BLaER1 treated with 17β-estradiol and CSF1 and Interleukin-3, amounts not matched to agents 10 nM and 100 nM (cell line): ENCODE measurements around the gene GSTO2.

Source experiments
- H3K27ac ChIP-seq, 11 experiments: shearing (Covaris generic); formaldehyde crosslinking; 2 replicates each; pipeline ENCODE4 v1.8.1; 2022
- H3K27me3 ChIP-seq, 11 experiments: shearing (Covaris generic); formaldehyde crosslinking; 2 replicates each; pipeline ENCODE4 v1.8.1; 2022
- H3K36me3 ChIP-seq, 11 experiments: shearing (Covaris generic); formaldehyde crosslinking; 2 replicates each; pipeline ENCODE4 v1.8.1; 2022
- H3K4me1 ChIP-seq, 10 experiments: shearing (Covaris generic); formaldehyde crosslinking; 2 replicates each; pipeline ENCODE4 v1.8.1; 2022
- H3K4me2 ChIP-seq, 11 experiments: shearing (Covaris generic); formaldehyde crosslinking; 2 replicates each; pipeline ENCODE4 v1.8.1; 2022
- H3K4me3 ChIP-seq, 10 experiments: shearing (Covaris generic); formaldehyde crosslinking; 2 replicates each; pipeline ENCODE4 v1.8.1; 2022
- H3K9ac ChIP-seq, 11 experiments: shearing (Covaris generic); formaldehyde crosslinking; 2 replicates each; pipeline ENCODE4 v1.8.1; 2022
- H3K9me3 ChIP-seq, 11 experiments: shearing (Covaris generic); formaldehyde crosslinking; replicated peaks in 1 of 11; 2 replicates each; pipeline ENCODE4 v1.8.1; 2022
- H4K20me1 ChIP-seq, 11 experiments: shearing (Covaris generic); formaldehyde crosslinking; 2 replicates each; pipeline ENCODE4 v1.8.1; 2022
- Cebpa-rat ChIP-seq, 11 experiments: shearing (Covaris generic); IDR thresholded peaks; 2 replicates each; pipeline ENCODE4 v1.8.1; 2022

The GSTO2 gene

GRCh38 chr10:104267721-104268404, 1.1 kb upstream of the GSTO2 start:
- Histone ChIP-seq H3K9me3 (peaks cover 0 to 9% (median 0%) of the 10 kb centered on the region in 11 experiments; a peak in 6 of 22 replicates), H4K20me1 (peaks cover 4 to 55% (median 37%) of the 10 kb centered on the region in 11 experiments; a peak in 17 of 22 replicates), H3K4me1 (peaks cover 13 to 24% (median 18%) of the 10 kb centered on the region in 10 experiments; a peak in 19 of 20 replicates), H3K4me2 (peak overlapping the region; percentile 62 to 89 (median 78)), H3K4me3 (peak overlapping the region; percentile 55 to 85 (median 75)), H3K27me3 (no peaks in the 10 kb centered on the region), H3K9ac (peak overlapping the region in 9 of 11 experiments; percentile 73 to 86 (median 82); a peak in 14 of 22 replicates), H3K27ac (peak overlapping the region in 9 of 11 experiments; percentile 78 to 87 (median 82); a peak in 15 of 22 replicates), H3K36me3 (peaks cover 53 to 69% (median 58%) of the 10 kb centered on the region in 11 experiments)
- TF ChIP-seq Cebpa-rat (IDR thresholded peaks at IDR 0.05): no peak

DNA sequence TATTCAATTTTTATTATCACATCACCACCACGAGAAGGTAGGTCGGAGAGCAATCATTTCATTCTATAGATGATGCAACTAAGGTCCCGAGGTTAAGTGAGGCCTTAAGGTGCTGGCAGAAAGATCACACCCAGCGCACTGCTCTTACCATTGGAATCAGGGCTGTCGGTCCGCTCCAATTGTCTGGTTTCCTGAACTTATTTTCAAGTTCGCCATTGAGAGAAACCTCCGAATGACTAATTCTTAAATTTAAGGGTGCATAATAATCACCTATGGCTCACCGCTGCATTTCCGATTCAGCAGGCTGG, 625 bp upstream of the GSTO2 start:
- Histone ChIP-seq H3K4me1 (peaks cover 10 to 24% (median 18%) of the 10 kb centered on the region in 10 experiments; a peak in 19 of 20 replicates), H3K9ac (peak overlapping the region; percentile 72 to 86 (median 81)), H3K4me3 (peak overlapping the region; percentile 55 to 85 (median 75)), H3K9me3 (peaks cover 0 to 9% (median 0%) of the 10 kb centered on the region in 11 experiments; a peak in 6 of 22 replicates), H3K4me2 (peak overlapping the region; percentile 62 to 89 (median 78)), H4K20me1 (peaks cover 2 to 50% (median 32%) of the 10 kb centered on the region in 11 experiments; a peak in 16 of 22 replicates), H3K36me3 (peaks cover 48 to 64% (median 53%) of the 10 kb centered on the region in 11 experiments), H3K27me3 (peaks cover 0 to 3% (median 0%) of the 10 kb centered on the region in 11 experiments; a peak in 2 of 22 replicates), H3K27ac (peak overlapping the region; percentile 39 to 87 (median 79); a peak in 21 of 22 replicates)
- TF ChIP-seq Cebpa-rat (IDR thresholded peaks at IDR 0.05): no peak

DNA sequence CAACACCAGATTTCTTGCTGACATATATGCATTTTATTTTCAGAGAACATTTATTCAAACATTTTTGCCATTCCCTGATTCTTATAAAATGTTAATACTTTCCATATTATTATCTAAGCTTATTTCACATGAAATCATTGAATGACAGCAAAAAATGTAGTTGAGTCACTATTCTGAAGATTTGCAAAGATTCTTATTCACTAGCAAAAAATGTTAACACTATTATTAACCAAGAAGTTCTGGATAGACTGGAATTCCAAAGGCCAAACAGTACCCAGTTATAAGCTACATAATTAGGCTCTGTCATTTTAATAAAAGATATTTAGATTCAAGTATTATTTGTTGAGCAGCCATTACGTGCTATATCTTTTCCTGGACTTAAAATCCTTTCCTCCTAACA, 4.3 kb downstream of the GSTO2 start:
- H3K27me3 ChIP-seq: peaks cover 18 to 32% (median 27%) of the 10 kb centered on the region in 11 experiments
- TF ChIP-seq Cebpa-rat (IDR thresholded peaks at IDR 0.05): no peak
- H3K27ac ChIP-seq: no peak overlapping the region
- H4K20me1 ChIP-seq: peaks cover 0 to under 1% (median 0%) of the 10 kb centered on the region in 11 experiments; a peak in 2 of 22 replicates
- H3K4me1 ChIP-seq: peaks cover 6 to 18% (median 14%) of the 10 kb centered on the region in 10 experiments; a peak in 19 of 20 replicates
- peaks cover 0 to 9% (median 0%) of the 10 kb centered on the region in 11 experiments; a peak in 6 of 22 replicates for H3K9me3 ChIP-seq
- no peak overlapping the region for H3K4me2 ChIP-seq
- no peak overlapping the region for H3K4me3 ChIP-seq
- H3K36me3 ChIP-seq: peaks cover 0 to 15% (median 4%) of the 10 kb centered on the region in 11 experiments; a peak in 19 of 22 replicates
- H3K9ac ChIP-seq: no peak overlapping the region

DNA sequence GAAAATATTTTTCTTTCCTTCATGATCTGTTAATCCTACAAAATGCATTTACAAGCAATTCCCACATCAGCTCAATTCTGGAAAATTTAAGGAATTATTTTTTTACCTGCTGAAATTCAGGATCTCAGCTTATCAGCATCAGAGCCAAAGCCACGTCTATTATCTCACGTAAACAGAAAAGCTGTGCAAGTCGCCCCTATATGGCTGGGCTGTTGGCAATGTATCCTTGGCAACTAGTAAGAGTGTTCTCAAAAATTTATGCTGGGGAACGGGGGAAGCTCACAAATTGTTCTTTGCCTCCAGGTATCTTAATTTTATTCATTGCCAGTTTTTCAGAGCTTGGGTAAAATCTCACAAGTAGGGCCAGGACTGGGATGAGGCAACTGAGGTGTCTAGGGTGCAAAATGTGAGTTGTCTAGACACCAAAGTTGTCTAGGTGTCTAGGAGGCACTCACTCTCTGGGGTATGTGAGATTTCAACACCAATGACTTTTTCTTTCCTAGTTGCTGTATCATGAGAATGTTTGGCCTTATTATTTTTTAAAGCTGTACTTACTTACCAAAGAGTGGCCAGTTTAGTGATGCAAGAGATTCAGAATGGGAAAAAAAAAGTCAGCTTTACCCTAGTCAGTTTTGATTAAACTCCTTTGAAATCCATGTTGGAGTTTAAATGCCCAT, 5.1 kb downstream of the GSTO2 start:
- peak overlapping the region in 10 of 11 experiments; percentile 17 to 76 (median 50); a peak in 12 of 22 replicates for H3K4me2 ChIP-seq
- H3K9me3 ChIP-seq: peaks cover 0 to 9% (median 0%) of the 10 kb centered on the region in 11 experiments; a peak in 6 of 22 replicates
- H3K4me1 ChIP-seq: peaks cover 5 to 15% (median 9%) of the 10 kb centered on the region in 10 experiments; a peak in 14 of 20 replicates
- H4K20me1 ChIP-seq: no peaks in the 10 kb centered on the region; a peak in 1 of 22 replicates
- no peak overlapping the region for H3K9ac ChIP-seq
- peaks cover 0 to 7% (median 0%) of the 10 kb centered on the region in 11 experiments; a peak in 1 of 22 replicates for H3K36me3 ChIP-seq
- TF ChIP-seq Cebpa-rat (IDR thresholded peaks at IDR 0.05): no peak
- H3K27ac ChIP-seq: no peak overlapping the region
- peaks cover 18 to 32% (median 27%) of the 10 kb centered on the region in 11 experiments for H3K27me3 ChIP-seq
- no peak overlapping the region for H3K4me3 ChIP-seq

- Histone ChIP-seq H3K36me3 (no peaks in the 10 kb centered on the region), H3K9me3 (peaks cover 0 to 4% (median 0%) of the 10 kb centered on the region in 11 experiments; a peak in 3 of 22 replicates), H3K4me2 (peak overlapping the region; percentile 17 to 76 (median 48); a peak in 21 of 22 replicates), H3K9ac (0 out of 22 replicates have a peak overlapping the region, but pooled peaks of 1 of the 11 experiments have one; percentile 16), H3K27ac (no peak overlapping the region), H4K20me1 (no peaks in the 10 kb centered on the region; a peak in 1 of 22 replicates), H3K4me3 (peak overlapping the region in 2 of 10 experiments; percentile 16 to 18; a peak in 2 of 20 replicates), H3K4me1 (peaks cover 0 to 8% (median 7%) of the 10 kb centered on the region in 10 experiments; a peak in 9 of 20 replicates), H3K27me3 (peaks cover 18 to 32% (median 27%) of the 10 kb centered on the region in 11 experiments)
- no peak for TF ChIP-seq Cebpa-rat (IDR thresholded peaks at IDR 0.05)
These were observed 6.1 kb downstream of the GSTO2 start for GRCh38 chr10:104274762-104275721.

DNA sequence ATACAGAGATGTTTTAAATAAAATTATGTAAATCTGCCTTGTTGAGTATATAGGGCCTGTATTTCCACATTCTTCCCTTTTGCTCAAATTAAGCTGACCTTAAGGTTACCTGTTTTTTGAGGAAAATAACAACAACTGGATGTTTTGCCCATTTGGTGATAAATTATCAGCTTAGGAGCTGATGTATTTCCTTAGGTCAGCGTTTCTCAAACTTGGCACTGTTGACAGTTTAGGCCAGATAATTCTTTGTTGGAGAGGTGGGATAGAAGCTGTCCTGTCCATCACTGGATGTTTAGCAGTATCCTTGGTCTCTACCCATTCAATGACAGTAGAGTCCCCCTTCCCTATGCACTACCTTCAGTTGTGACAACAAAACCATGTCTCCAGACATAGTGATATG, 7.2 kb downstream of the GSTO2 start:
- H3K36me3 ChIP-seq: no peaks in the 10 kb centered on the region
- H3K27me3 ChIP-seq: peaks cover 18 to 32% (median 27%) of the 10 kb centered on the region in 11 experiments
- no peak overlapping the region for H3K27ac ChIP-seq
- H4K20me1 ChIP-seq: no peaks in the 10 kb centered on the region; a peak in 1 of 22 replicates
- TF ChIP-seq Cebpa-rat (IDR thresholded peaks at IDR 0.05): no peak
- peaks cover 0 to 8% (median 7%) of the 10 kb centered on the region in 10 experiments; a peak in 9 of 20 replicates for H3K4me1 ChIP-seq
- H3K4me3 ChIP-seq: no peak overlapping the region
- no peak overlapping the region for H3K4me2 ChIP-seq
- H3K9ac ChIP-seq: no peak overlapping the region
- H3K9me3 ChIP-seq: no peaks in the 10 kb centered on the region

- Histone ChIP-seq H4K20me1 (no peaks in the 10 kb centered on the region; a peak in 1 of 22 replicates), H3K4me2 (no peak overlapping the region), H3K27ac (no peak overlapping the region), H3K9ac (no peak overlapping the region), H3K4me1 (peaks cover 0 to 12% (median 7%) of the 10 kb centered on the region in 10 experiments; a peak in 10 of 20 replicates), H3K36me3 (no peaks in the 10 kb centered on the region), H3K4me3 (no peak overlapping the region), H3K27me3 (peaks cover 18 to 32% (median 27%) of the 10 kb centered on the region in 11 experiments), H3K9me3 (no peaks in the 10 kb centered on the region)
- no peak for TF ChIP-seq Cebpa-rat (IDR thresholded peaks at IDR 0.05)
These were observed 8.8 kb downstream of the GSTO2 start for GRCh38 chr10:104277785-104278184.
